Stomach (tissue), 4 donors: ENCODE results near the gene RNF166.

Experiments
- POLR2A ChIP-seq, 4 donors: fragments of 450-650 bp; IDR thresholded peaks; one replicate each; pipeline ENCODE4 v1.6.1; 2016; ENCODE audit warnings: antibody characterized with exemption in 4 of 4, control low read depth in 2 of 4, mild to moderate bottlenecking in 1 of 4, moderate library complexity in 1 of 4
- POLR2AphosphoS5 ChIP-seq, 3 donors: sonication (generic); formaldehyde crosslinking; IDR thresholded peaks; one replicate each; pipeline ENCODE4 v1.6.1; 2016; ENCODE audit warnings: antibody characterized with exemption in 3 of 3
- TF ChIP-seq, protein P1 (sequence below), 7 experiments: fragments of 450-650 bp in 4 of 7; fragments of 200-600 bp in 3 of 7; sonication (generic) in 3 of 7; IDR thresholded peaks; one replicate each; pipeline ENCODE4 v1.5.1; 2016 to 2019; ENCODE audit warnings: antibody characterized with exemption in 7 of 7, control low read depth in 2 of 7, mild to moderate bottlenecking in 1 of 7

DNA sequence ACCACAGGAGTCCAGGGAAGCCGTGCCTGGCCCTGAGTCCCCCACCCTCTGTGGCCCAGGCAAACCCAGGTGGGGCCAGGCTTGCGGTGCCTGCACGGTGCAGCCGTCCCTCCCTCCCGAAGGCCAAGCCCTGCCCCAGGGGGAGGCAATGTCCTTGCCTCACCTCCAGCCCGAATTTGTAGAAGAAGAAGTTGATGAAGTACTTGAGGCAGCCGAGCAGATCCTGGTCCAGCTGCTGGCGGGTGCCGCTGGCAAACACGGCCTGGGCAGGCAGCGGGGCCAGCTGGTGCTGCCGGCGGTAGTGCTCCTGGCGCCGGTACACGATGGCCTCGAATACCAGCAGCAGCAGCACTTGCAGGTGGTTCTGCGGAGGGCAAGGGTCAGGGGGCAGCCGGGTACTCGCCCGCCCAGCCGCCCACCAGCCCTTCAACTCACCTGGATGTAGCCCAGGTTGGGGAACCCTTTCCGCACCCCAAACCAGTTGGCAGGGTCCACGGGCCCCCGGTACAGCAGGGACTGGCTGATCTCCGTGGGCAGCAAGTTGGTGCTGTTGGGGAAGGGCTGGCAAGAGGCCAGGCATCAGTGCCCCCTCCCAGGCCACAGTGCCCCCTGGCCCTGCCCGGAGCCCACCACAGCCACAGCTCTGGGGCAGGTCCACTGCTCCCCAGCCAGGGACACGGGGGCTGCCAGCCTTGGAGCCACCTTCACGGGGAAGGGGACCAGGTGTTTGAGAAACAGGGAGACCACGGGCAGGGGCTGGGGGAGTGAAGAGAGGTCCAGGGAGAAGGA lies 26.2 kb upstream of the RNF166 start:
- TF ChIP-seq POLR2A (IDR thresholded peaks at IDR 0.05) (no peak), POLR2AphosphoS5 (IDR thresholded peaks at IDR 0.05) (no peak)
- TF ChIP-seq, protein P1, sequence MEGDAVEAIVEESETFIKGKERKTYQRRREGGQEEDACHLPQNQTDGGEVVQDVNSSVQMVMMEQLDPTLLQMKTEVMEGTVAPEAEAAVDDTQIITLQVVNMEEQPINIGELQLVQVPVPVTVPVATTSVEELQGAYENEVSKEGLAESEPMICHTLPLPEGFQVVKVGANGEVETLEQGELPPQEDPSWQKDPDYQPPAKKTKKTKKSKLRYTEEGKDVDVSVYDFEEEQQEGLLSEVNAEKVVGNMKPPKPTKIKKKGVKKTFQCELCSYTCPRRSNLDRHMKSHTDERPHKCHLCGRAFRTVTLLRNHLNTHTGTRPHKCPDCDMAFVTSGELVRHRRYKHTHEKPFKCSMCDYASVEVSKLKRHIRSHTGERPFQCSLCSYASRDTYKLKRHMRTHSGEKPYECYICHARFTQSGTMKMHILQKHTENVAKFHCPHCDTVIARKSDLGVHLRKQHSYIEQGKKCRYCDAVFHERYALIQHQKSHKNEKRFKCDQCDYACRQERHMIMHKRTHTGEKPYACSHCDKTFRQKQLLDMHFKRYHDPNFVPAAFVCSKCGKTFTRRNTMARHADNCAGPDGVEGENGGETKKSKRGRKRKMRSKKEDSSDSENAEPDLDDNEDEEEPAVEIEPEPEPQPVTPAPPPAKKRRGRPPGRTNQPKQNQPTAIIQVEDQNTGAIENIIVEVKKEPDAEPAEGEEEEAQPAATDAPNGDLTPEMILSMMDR (IDR thresholded peaks at IDR 0.05) = no peak
